Nucleus accumbens (tissue), 56 donors: ENCODE data around the gene SYT1.

Experiments used
- DNase-seq, 56 donors: peaks; one replicate each; lab custom pipeline; 2025; lab: John Stamatoyannopoulos, UW

Gene SYT1

GRCh38 chr12:79378496-79378895 is 513.9 kb downstream of the SYT1 start:
- DNase-seq, result no peak

DNA sequence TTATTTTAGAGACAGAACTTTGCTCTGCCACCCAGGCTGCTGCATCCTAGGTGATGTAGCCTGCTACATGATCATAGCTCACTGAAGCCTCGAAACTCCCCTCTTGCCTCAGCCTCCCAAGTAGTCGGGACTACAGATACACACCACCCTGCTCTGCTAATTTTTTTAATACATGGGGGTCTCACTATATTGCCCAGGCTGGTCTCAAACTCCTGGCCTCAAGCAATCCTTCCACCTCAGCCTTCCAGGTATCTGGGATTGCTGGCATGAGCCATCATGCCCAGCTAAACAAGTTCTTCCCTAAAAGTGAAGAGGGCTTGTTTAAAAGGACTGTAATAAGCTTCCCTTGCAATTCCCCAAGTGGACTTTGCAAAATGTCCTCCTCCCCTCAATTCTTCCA is 515.8 kb downstream of the SYT1 start:
- no peak for DNase-seq

GRCh38 chr12:79381248-79382208 is 517.0 kb downstream of the SYT1 start:
- peak in 3 of 56 donors; percentile 0 to 13 (median 10) for DNase-seq

DNA sequence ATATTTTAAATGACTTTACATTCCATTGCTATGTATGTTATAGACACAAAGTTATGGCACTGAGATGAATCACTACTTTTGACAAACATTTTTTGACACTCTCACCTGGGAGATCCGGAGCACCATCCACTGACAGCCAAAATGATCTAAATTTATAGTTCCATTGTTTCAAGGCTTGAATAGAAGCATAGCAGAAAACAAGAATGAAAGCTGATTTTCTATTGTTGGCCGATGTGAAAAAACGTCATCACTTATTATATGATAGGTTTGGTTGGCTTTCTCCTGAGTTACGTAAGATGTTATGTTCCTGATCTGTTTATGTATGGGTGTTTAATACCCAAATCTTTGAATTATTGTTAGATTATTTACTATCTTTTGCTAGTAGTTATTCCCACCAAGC is 520.0 kb downstream of the SYT1 start:
- no peak for DNase-seq

DNA sequence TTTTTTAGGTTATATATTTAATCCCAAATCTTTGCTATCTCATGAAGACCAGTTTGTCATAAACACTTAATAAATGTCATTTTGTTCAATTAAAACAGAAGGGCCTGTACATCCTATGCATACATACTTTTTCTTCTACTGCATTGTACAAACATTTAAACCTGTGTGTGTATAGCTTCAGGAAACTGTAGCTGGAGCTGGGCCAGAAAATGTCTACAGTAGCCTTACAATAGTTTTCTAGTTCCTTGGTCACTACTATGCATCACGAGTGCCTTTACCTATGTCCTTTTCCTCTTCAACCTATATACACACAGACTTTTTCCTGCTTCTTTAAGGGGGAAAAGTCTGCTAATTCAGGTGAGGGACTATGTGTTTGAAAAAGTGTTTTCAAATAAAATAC is 523.4 kb downstream of the SYT1 start:
- no peak for DNase-seq

DNA sequence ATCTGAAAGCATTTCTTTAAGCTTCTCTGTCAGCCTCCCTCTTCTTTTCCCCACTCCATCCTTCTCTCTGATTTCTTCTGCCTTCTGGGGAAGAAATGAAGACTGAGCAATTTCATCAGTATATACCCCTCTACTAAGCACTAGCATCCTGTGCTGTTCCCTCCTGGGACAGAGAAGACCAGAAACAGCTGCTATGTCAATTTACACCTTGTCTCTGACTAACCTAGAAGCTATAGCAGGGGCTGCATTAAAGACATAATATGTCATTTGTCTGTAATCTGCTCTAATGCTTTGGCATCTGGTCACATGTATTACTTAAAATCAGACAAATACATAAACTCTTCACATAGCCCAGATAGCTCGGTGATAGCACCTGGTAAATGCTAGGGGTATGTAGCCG is 529.3 kb downstream of the SYT1 start:
- DNase-seq, result no peak

DNA sequence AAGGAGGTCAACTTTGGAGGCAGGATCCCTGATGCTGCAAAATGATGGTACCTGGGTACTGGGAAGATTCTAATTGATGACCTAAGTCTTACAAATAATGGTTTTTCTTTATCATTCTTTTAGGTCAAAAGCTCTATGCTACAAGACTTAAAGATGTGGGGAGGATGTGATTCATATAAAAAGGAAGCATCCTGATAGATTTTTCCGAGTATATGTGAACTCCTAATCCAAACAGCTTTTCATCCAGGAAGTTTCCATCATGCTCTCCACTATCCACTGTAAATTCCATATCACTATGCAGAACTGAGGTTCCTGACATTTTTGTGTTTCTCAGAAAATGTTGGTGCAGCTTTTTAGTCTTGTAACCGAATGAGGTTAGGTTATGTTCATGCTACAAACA is 533.0 kb downstream of the SYT1 start:
- no peak for DNase-seq

- no peak for DNase-seq
Observed at GRCh38 chr12:79400481-79400880, 535.9 kb downstream of the SYT1 start.

DNA sequence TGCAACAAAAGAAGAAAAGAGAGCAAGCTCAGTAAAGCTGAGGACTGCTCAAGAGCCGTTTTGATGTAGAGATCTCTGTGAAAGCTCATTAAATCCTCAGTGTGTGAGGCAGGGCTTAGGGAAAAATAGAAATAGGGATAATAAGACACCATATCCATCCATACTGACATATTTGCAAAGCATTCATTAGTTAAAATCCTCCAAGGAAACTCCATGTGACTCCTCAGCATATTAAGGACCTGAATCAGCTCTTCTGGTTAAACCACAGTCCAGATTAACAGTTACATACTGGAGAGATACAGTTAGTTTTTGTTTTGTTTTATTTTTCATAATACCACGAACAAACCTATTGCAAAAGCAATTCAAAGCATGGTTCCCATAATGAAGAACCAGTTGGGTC is 538.0 kb downstream of the SYT1 start:
- no peak for DNase-seq

- DNase-seq, result no peak
Observed at GRCh38 chr12:79406993-79407392, 542.4 kb downstream of the SYT1 start.

- DNase-seq, result peak in 7 of 56 donors; percentile 1 to 17 (median 1)
Observed at GRCh38 chr12:79407671-79408622, 543.4 kb downstream of the SYT1 start.

DNA sequence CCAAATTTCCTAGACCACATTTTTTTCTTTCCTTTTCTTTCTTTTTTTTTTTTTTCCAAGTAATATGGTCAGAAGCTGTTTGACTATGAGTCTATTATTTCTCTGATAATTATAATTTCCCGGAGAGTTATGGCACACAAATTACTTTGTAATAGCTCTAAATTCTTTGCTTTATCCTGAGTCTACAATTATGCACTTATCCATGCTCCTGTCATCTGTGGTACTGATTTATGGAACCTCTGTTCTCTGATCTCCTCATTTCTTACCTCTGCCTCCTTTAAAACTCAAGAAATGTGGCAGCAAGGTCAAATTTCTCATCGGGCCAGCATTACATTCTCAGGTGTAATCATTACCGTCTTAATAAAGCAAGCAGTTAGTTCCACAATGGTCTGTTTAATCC is 544.1 kb downstream of the SYT1 start:
- no peak for DNase-seq

GRCh38 chr12:79409562-79409961 is 545.0 kb downstream of the SYT1 start:
- DNase-seq, result no peak

GRCh38 chr12:79411791-79412190 is 547.2 kb downstream of the SYT1 start:
- no peak for DNase-seq

DNA sequence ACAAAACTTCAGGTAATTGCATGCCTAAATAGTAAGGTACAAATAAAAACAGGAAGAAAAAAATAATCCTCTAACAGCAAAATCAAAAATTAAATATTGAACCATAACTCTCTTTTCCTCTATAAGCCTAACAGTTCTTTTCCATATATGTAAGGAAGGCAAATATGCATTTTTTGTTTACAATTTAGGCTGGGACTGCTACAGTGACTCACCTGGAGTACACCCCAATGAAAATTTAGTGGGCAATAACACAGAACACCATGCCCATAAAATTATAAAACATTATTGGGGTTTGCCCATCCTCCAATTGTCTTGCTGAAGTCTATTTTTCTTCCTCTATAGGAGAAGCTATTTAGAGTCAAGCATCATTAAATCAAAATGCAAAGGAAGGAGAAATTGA is 549.2 kb downstream of the SYT1 start:
- no peak for DNase-seq

- DNase-seq, result no peak
Observed at GRCh38 chr12:79414252-79414651, 549.7 kb downstream of the SYT1 start.

- no peak for DNase-seq
Observed at GRCh38 chr12:79415321-79415720, 550.7 kb downstream of the SYT1 start.

DNA sequence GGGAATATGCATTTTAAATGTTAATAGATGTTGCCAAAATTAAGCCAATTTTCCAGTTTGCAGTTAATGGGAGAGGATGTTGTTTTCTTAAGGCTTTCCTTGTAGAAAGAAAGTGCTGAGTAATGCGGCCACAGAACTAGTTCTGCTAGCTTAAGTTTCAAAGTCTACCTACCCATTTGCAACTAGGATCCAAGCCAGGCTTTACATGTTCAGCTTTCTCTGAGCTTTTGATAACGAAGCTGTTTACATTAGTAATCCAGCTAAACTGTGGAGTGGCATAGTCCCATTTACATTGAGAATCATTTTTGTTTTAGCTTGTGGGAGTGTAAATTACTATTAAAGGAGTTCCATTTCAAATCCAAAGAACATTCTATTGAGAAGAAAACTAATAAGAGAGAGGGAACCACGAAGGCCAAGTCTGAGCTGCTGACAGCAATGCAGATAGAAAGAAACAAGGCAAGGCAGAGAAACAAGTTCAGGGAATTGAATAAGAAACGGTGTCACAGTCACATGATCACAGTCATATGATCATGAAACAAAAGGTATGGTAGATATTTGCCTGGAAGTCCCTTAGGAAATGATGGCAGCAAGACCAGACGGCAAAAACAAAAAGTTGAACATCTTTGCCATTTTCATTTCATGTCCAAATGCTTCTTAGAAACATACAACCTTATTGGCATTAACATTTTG is 551.3 kb downstream of the SYT1 start:
- DNase-seq, result no peak

DNA sequence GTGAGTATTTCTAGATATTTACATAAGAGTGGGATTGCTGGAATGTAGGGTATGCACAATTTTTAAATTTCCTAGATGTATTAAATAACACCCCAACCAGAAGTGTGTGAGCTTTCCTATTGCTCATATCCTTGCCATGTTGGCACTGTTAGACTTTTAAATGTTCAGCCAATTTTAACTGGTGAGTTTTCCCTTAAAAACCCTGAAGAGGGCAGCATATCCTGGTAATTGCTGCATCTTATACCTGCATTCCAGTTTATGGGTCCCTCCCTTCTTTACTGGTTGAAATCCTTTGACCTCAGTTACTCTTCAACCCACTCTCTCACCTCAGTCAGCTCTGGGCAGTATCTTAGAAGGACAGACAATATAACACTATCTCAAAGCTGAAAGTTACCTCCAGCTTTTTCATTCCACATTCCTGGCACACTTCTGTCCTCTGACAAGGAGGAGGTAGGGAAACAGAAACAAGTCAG is 555.6 kb downstream of the SYT1 start:
- DNase-seq, result no peak

DNA sequence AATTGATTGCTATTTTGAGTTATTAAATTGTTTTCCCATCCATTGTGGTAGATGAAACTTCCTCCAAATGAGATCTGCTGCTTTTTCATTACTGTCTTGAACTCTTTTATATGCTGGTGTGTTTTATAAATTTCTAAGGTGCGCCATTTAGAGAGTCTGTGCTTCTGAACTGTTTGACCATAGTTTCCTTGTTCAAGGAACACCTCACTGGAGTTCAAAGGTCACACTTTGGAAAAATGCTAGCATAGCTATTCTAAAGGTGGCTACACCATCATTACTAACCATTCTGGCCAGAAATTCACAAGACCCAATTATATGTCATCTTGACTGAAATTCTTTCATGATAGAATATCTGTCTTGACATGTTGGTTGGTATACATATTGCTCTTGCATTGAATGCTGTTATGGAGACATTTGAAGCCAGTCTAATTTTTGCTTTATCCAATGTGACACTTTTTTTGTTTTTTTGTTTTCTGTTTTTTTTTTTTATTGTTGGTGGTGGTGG is 556.7 kb downstream of the SYT1 start:
- DNase-seq, result no peak
